Psoas muscle (tissue), 8 donors: ENCODE results near the gene IL11RA. TPM values are rescaled to one million over a fixed set of nuclear protein-coding genes. Genes with fewer than 3 reads are reported as not detected.

Experiments
- ATAC-seq, 4 donors: fragments of 200-7000 bp; cut with Tn5 transposase; one replicate each; pipeline ENCODE4 v1.9.1; 2020; ENCODE audit warnings: moderate library complexity in 3 of 4, mild to moderate bottlenecking in 2 of 4
- DNase-seq, 2 donors: peaks; one replicate each; pipeline ENCODE4 v3.0.0-alpha.2; 2020
- H3K27ac ChIP-seq: fragments of 200-600 bp; one replicate; pipeline ENCODE4 v1.8.0; 2022
- H3K27me3 ChIP-seq, 3 donors: fragments of 200-600 bp in 1 of 3; one replicate each; pipeline versions ENCODE4 v1.6.1 to v1.8.0; 2013 to 2022; ENCODE audit warnings: low read length in 2 of 3, mild to moderate bottlenecking in 2 of 3, moderate library complexity in 1 of 3; ENCODE audit not compliant: insufficient read depth in 3 of 3
- H3K36me3 ChIP-seq, 2 donors: fragments of 200-600 bp in 1 of 2; one replicate each; pipeline versions ENCODE4 v1.6.1 to v1.8.0; 2013 to 2022; ENCODE audit warnings: low read depth in 1 of 2, mild to moderate bottlenecking in 1 of 2, moderate library complexity in 1 of 2; ENCODE audit not compliant: insufficient read depth in 1 of 2
- H3K4me1 ChIP-seq: fragments of 200-600 bp; one replicate; pipeline ENCODE4 v1.8.0; 2022
- H3K4me3 ChIP-seq: fragments of 200-600 bp; one replicate; pipeline ENCODE4 v1.8.0; 2022; ENCODE audit warnings: mild to moderate bottlenecking
- H3K9me3 ChIP-seq: fragments of 200-600 bp; one replicate; pipeline ENCODE4 v1.8.0; 2022
- CTCF ChIP-seq: fragments of 200-600 bp; IDR thresholded peaks from one replicate; pipeline ENCODE4 v1.8.0; 2022; ENCODE audit warnings: antibody characterized with exemption
- WGBS, 3 donors: extraction: QIAGEN DNeasy Blood & Tissue Kit; methylation state at CpG; one replicate each; pipeline versions ENCODE4 v1.1.6 to v1.1.7; 2013; 5-methylcytosine and 5-hydroxymethylcytosine counted together
- intact Hi-C, 2 donors: fragments of 100-400 bp; cut with DNase I; formaldehyde crosslinking; loops; one replicate each; pipeline versions ENCODE4 v1.11.0 to v1.14.2; 2022
- polyA plus RNA-seq, 3 donors: library from polyadenylated mRNA; stranded (reverse); fragments of 200-250 nt; gene quantifications; one replicate each; pipeline ENCODE4 v1.2.3, GENCODE V29; 2013
- total RNA-seq, 4 donors: library from RNA; stranded (reverse); fragmentation: NEBNext Ultra II Directional in 2 of 4; extraction: Animal tissue kit (Norgen Biotek cat#: 25700) in 2 of 4; gene quantifications; one replicate each; pipeline versions ENCODE4 v1.2.1 to v1.2.4, GENCODE V29; 2021 to 2023
- donor health status: healthy with polysubstance abuse.
- donor health status: DM: no; HTN: no; CAD: no; lungs with moderate emphysema.
- donor health status: Bipolar disorder and iron deficiency.
- donor health status: healthy.
- donor health status: DM: yes; HTN: yes; CAD: no.
- donor health status: DM: no; HTN: no; CAD: no.
- donor health status: DM: no; HTN: no; CAD: no.
- donor health status: DM: yes; HTN: yes; CAD: no.

The IL11RA gene
- total and polyA plus RNA-seq, 7 donors = 7.7 to 20.1 (median 12.3) TPM

GRCh38 chr9:34629491-34629808 lies 22.5 kb upstream of the IL11RA start:
- ATAC-seq (no peak), DNase-seq (no peak)
- WGBS, 3 donors = 26 to 35% (median 27%) methylated on average over 5 of the region's 5 CpGs
- intact Hi-C loops = no loop called here
- H3K27ac ChIP-seq = no peak overlapping the region
- peak overlapping the region; percentile 64 for H3K4me3 ChIP-seq
- H3K9me3 ChIP-seq = no peaks in the 10 kb centered on the region
- H3K27me3 ChIP-seq = peaks cover 0 to 57% (median 27%) of the 10 kb centered on the region in 3 donors
- TF ChIP-seq CTCF = no peak
- no peaks in the 10 kb centered on the region for H3K36me3 ChIP-seq
- peaks cover 8% of the 10 kb centered on the region for H3K4me1 ChIP-seq

GRCh38 chr9:34630402-34631154 lies 21.4 kb upstream of the IL11RA start:
- intact Hi-C loops = no loop called here
- WGBS, 3 donors = 28 to 40% (median 36%) methylated on average over 5 of the region's 5 CpGs
- no peaks in the 10 kb centered on the region for H3K9me3 ChIP-seq
- no peak for TF ChIP-seq CTCF
- H3K27ac ChIP-seq = no peak overlapping the region
- H3K27me3 ChIP-seq = peaks cover 0 to 48% (median 21%) of the 10 kb centered on the region in 3 donors
- no peak overlapping the region for H3K4me3 ChIP-seq
- peaks cover 0 to 9% of the 10 kb centered on the region in 2 donors for H3K36me3 ChIP-seq
- H3K4me1 ChIP-seq = peaks cover 8% of the 10 kb centered on the region
- ATAC-seq (no peak), DNase-seq (no peak)

- TF ChIP-seq CTCF = no peak
- no peak for ATAC-seq
- H3K4me1 ChIP-seq = peaks cover 23% of the 10 kb centered on the region
- no peaks in the 10 kb centered on the region for H3K9me3 ChIP-seq
- 35 to 52% (median 39%) methylated on average over 5 of the region's 5 CpGs for WGBS, 3 donors
- peaks cover 0 to 22% (median 6%) of the 10 kb centered on the region in 3 donors for H3K27me3 ChIP-seq
- peaks cover 0 to 12% of the 10 kb centered on the region in 2 donors for H3K36me3 ChIP-seq
- no peak overlapping the region for H3K27ac ChIP-seq
- no peak overlapping the region for H3K4me3 ChIP-seq
- intact Hi-C loops = no loop called here
- DNase-seq = peak in 1 of 2 donors; percentile 4
Observed at GRCh38 chr9:34633166-34633565, 18.8 kb upstream of the IL11RA start.

- Histone ChIP-seq H3K27me3 (peaks cover 0 to 13% (median 0%) of the 10 kb centered on the region in 3 donors), H3K27ac (no peak overlapping the region), H3K4me3 (no peak overlapping the region), H3K9me3 (no peaks in the 10 kb centered on the region), H3K4me1 (peaks cover 26% of the 10 kb centered on the region), H3K36me3 (peaks cover 0 to 12% of the 10 kb centered on the region in 2 donors)
- TF ChIP-seq CTCF = peak; percentile 79
- DNase-seq = peak; percentile 60 to 82
- intact Hi-C loops = no loop called here
- peak; percentile 31 to 52 (median 44) for ATAC-seq
- 23 to 26% (median 25%) methylated on average over 3 of the region's 3 CpGs for WGBS, 3 donors
Observed at GRCh38 chr9:34633851-34634550, 18.0 kb upstream of the IL11RA start.
